RWPE1 (cell line): Measurements from ENCODE around the gene TBPL2.

Source experiments
- CTCF ChIA-PET: fragments of 350-600 bp; sonication (Branson Sonifier 250); formaldehyde crosslinking; extraction: SDS; loops from one replicate; lab custom pipeline; 2021; lab: Yijun Ruan, JAX
- POLR2A ChIA-PET: fragments of 400-600 bp; formaldehyde crosslinking; extraction: SDS; loops from one replicate; lab custom pipeline; 2020; ENCODE audit warnings: antibody characterized with exemption; ENCODE audit not compliant: low non-redundant PET; lab: Yijun Ruan, JAX
- DNase-seq: peaks from one replicate; pipeline ENCODE4 v3.0.0; 2012; ENCODE audit warnings: low spot score
- H3K27ac ChIP-seq: fragments of 450-650 bp; 2 replicates; pipeline ENCODE4 v1.5.1; 2017
- TF ChIP-seq, protein P1 (sequence below): fragments of 450-650 bp; conservative IDR thresholded peaks from 2 replicates; pipeline ENCODE4 v1.5.1; 2017; ENCODE audit warnings: low read depth, mild to moderate bottlenecking

The TBPL2 gene

DNA sequence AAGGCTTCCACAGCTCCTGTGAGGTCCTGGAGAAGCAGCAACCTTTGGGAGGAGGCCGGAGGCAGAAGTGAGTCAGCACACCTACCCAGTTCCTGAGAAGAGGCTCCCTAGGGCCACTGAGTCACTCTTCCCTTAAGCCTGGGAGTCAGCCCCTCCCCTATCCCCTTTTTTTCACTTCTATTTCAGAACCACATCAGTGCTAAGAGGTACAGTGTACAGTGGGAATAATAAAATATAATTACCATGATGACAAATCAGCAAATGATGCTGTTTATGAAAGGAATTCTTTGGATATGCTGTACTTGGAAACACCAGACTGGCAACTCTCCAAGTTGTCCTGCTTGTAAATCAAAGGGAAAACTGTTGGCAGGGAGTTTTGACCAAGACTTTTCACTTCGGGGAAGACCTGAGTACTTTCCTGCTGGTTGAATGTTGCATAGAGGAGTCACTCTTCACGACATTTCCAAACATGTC is 7.8 kb upstream of the TBPL2 start:
- TF ChIP-seq, protein P1, sequence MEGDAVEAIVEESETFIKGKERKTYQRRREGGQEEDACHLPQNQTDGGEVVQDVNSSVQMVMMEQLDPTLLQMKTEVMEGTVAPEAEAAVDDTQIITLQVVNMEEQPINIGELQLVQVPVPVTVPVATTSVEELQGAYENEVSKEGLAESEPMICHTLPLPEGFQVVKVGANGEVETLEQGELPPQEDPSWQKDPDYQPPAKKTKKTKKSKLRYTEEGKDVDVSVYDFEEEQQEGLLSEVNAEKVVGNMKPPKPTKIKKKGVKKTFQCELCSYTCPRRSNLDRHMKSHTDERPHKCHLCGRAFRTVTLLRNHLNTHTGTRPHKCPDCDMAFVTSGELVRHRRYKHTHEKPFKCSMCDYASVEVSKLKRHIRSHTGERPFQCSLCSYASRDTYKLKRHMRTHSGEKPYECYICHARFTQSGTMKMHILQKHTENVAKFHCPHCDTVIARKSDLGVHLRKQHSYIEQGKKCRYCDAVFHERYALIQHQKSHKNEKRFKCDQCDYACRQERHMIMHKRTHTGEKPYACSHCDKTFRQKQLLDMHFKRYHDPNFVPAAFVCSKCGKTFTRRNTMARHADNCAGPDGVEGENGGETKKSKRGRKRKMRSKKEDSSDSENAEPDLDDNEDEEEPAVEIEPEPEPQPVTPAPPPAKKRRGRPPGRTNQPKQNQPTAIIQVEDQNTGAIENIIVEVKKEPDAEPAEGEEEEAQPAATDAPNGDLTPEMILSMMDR: no peak
- peak overlapping the region; percentile 81 for H3K27ac ChIP-seq
- CTCF ChIA-PET: interaction anchor here (0.6 kb wide), 3 partner anchors 133 to 672 kb away, joined by 3 read pairs; no protein-coding TSS in a partner anchor
- POLR2A ChIA-PET: no interaction called here
- DNase-seq: peak; percentile 97

DNA sequence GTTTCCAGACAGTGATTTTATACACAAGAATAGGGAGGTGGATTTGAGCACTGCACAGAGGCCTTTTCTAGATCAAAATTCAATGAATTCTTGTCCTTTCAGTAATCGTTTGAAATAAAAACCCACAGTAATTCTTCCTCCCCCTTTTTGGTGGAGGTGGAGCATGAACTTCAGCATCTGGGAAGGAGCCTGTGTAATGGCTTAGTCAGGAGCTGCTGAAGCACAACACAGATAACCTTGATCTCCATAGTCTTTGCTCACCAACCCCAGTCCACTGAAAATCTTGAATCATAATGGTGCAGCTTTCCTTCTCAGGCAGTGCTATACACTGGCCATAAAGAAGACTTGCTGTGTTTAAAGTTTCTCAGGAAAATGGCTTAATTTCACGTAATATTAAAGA is 6.4 kb upstream of the TBPL2 start:
- H3K27ac ChIP-seq: no peak overlapping the region
- TF ChIP-seq, protein P1: no peak
- ChIA-PET POLR2A (no interaction called here), CTCF (interaction anchor here (0.6 to 1.7 kb wide), 9 partner anchors 8 to 256 kb away, joined by 3 to 7 read pairs (median 3); no protein-coding TSS in a partner anchor)
- DNase-seq: peak; percentile 65

DNA sequence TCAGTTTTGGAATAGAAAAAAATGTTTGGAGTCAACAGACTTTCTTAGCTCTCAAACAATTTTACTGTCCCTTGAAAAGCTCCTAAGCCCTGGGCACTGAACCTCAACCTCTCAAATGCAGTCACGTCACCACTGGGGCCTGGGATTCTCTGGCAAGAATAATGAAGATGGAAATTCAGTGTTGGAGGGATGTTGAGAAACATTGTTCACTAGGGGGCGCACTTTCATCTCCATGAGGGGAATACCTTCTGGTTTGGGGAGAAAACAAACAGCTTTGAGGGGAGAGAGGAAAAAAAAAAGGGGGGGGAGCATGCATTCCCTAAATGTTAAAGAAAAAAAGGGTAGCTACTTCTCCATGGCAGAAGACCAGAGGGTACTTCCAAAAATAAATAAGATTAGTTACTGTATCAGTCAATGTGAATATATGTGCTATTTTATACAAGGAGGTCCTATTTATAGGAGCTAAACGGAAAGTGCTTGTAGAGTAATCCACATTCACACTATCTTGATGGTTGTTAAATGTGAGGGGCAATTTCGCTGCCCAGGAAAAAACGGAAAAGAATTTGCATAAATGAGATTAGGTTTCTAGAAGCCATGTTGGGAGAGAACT is 5.8 kb upstream of the TBPL2 start:
- POLR2A ChIA-PET: no interaction called here
- no peak overlapping the region for H3K27ac ChIP-seq
- peak; percentile 44 for DNase-seq
- TF ChIP-seq, protein P1: peak; percentile 53
- CTCF ChIA-PET: interaction anchor here (0.6 to 1.7 kb wide), 15 partner anchors 8 to 1031 kb away, joined by 3 to 7 read pairs (median 3); no protein-coding TSS in a partner anchor

DNA sequence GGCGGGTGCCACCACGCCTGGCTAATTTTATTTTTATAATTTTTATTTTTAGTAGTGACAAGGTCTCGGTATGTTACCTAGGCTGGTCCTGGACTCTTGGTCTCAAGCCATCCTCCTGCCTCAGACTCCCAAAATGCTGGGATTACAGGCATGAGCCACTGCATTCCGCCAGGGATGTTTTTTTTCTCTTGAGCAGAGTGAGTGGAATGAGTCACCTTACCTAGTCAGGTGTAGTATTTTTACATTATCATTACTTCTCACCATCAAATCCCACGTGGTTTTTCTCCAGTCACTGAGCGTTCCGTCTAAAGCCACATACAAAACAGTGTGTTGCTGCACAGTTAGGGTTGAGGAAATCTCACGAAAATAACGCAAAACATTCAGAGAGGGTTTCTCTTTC is 870 bp upstream of the TBPL2 start:
- TF ChIP-seq, protein P1: no peak
- H3K27ac ChIP-seq: no peak overlapping the region
- no peak for DNase-seq
- CTCF ChIA-PET: no interaction called here
- POLR2A ChIA-PET: no interaction called here

DNA sequence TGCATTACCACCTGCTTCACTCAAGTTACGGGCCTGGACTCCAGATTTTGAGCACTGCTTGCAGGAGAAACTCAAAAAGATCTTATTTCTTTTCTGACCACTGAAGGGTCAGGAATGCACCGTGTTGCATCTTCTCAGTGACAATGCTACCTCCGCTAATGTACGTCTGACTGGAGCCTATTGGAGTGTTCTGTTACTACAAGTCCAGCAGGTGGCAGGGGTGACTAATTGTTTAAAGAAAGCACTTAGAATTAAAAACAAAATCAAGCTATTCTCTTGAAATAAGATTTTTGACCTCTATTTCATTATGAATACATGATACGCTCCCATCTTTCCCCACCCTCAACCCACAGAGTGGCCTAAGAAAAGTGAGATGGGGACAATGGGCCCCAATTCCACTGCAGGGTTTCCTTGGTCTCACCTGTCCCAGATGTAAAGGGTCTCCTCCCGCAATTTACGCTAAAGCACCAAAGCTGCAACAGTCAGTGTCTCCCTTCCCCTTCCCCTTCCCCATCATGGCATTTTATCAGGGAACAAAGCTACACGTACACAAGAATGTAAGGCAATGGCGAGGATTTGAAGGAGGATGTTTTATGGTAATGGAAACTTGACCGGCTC is 2.2 kb downstream of the TBPL2 start:
- TF ChIP-seq, protein P1: peak; percentile 69
- DNase-seq: peak; percentile 64
- POLR2A ChIA-PET: no interaction called here
- H3K27ac ChIP-seq: no peak overlapping the region
- CTCF ChIA-PET: interaction anchor here (0.5 to 1.6 kb wide), 22 partner anchors 8 to 1049 kb away, joined by 3 to 11 read pairs (median 3); no protein-coding TSS in a partner anchor

DNA sequence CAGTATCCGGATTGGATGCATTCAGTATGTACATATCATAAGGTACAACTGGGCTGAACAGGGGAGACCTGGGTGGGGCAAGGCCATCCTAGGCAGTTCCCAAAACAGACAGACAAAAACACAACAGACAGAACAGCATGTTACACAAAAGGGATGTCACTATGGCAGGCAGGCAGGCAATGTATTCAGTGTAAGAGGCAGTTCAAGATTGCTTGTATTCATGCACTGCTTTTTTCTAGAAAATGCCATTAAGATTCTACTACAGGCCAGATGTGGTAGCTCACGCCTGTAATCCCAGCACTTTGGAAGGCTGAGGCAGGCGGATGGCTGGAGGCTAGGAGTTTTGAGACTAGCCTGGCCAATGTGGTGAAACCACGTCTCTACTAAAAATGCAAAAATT is 3.5 kb downstream of the TBPL2 start:
- no peak overlapping the region for H3K27ac ChIP-seq
- TF ChIP-seq, protein P1: no peak
- DNase-seq: no peak
- POLR2A ChIA-PET: no interaction called here
- CTCF ChIA-PET: interaction anchor here (0.9 to 1.1 kb wide), 2 partner anchors 224 to 370 kb away, joined by 3 read pairs; no protein-coding TSS in a partner anchor
